Kidney epithelial cell (primary cell): ENCODE results near the gene SDS. TPM values are rescaled to one million over a fixed set of nuclear protein-coding genes. Genes with fewer than 3 reads are reported as not detected.

Experiments
- DNase-seq: peaks from one replicate; pipeline ENCODE4 v3.0.0-alpha.2; 2010; ENCODE audit warnings: low read depth
- H3K27me3 ChIP-seq: 2 replicates; pipeline ENCODE4 v1.6.0; 2011; ENCODE audit warnings: low read length; ENCODE audit not compliant: control insufficient read depth, insufficient read depth
- H3K36me3 ChIP-seq: 2 replicates; pipeline ENCODE4 v1.5.1; 2011; ENCODE audit warnings: low read length; ENCODE audit not compliant: control insufficient read depth, insufficient read depth
- H3K4me3 ChIP-seq: 2 replicates; pipeline ENCODE4 v1.5.1; 2011; ENCODE audit warnings: low read depth, mild to moderate bottlenecking, control low read depth, low read length
- total RNA-seq: library from RNA; depleted of rRNA; stranded (reverse); fragments of >200 nt; gene quantifications from 2 replicates; pipeline ENCODE4 v1.2.3, GENCODE V29; 2015
- TF ChIP-seq, protein P1 (sequence below): IDR thresholded peaks from 2 replicates; pipeline ENCODE4 v1.5.1; 2011; ENCODE audit warnings: mild to moderate bottlenecking, moderate library complexity, low read length, control low read depth, inconsistent platforms; ENCODE audit not compliant: insufficient read depth, poor library complexity, severe bottlenecking

Gene SDS
- total RNA-seq, 1 donor from 2014 or later = not detected

DNA sequence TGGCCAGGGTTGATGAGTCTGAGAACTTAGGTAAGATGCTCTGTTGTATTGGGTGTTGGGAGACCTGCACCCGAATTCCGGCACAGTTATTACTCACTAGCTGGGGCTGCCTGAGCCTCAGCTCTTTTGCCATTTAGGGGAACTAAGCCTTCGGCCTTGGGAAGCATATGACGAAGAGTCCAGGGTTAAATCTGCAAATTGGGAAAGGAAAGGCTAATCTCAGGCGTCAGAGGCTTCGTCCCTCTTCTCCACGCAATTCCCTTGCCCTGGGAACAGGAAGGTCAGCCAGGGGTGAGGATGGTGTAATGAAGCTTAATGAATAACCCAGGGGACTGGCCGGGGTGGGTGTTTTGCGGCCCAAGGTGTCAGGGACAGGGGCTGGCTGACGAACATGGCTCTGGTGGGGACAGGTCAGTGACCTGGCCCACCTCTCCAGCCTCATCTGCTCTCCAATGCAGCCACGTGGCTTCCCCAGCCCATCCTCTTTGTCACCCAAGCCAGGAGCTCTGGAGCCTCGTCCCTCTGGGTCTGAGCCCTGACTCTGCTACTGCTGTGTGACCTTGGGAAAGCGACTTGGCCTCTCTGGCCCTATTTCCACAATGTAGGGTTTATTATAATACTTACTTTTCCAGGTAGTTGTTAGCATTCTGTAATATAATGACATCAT lies 14.7 kb upstream of the SDS start:
- Histone ChIP-seq H3K36me3 (no peaks in the 10 kb centered on the region), H3K27me3 (no peaks in the 10 kb centered on the region), H3K4me3 (no peak overlapping the region)
- no peak for DNase-seq
- TF ChIP-seq, protein P1, sequence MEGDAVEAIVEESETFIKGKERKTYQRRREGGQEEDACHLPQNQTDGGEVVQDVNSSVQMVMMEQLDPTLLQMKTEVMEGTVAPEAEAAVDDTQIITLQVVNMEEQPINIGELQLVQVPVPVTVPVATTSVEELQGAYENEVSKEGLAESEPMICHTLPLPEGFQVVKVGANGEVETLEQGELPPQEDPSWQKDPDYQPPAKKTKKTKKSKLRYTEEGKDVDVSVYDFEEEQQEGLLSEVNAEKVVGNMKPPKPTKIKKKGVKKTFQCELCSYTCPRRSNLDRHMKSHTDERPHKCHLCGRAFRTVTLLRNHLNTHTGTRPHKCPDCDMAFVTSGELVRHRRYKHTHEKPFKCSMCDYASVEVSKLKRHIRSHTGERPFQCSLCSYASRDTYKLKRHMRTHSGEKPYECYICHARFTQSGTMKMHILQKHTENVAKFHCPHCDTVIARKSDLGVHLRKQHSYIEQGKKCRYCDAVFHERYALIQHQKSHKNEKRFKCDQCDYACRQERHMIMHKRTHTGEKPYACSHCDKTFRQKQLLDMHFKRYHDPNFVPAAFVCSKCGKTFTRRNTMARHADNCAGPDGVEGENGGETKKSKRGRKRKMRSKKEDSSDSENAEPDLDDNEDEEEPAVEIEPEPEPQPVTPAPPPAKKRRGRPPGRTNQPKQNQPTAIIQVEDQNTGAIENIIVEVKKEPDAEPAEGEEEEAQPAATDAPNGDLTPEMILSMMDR = no peak

DNA sequence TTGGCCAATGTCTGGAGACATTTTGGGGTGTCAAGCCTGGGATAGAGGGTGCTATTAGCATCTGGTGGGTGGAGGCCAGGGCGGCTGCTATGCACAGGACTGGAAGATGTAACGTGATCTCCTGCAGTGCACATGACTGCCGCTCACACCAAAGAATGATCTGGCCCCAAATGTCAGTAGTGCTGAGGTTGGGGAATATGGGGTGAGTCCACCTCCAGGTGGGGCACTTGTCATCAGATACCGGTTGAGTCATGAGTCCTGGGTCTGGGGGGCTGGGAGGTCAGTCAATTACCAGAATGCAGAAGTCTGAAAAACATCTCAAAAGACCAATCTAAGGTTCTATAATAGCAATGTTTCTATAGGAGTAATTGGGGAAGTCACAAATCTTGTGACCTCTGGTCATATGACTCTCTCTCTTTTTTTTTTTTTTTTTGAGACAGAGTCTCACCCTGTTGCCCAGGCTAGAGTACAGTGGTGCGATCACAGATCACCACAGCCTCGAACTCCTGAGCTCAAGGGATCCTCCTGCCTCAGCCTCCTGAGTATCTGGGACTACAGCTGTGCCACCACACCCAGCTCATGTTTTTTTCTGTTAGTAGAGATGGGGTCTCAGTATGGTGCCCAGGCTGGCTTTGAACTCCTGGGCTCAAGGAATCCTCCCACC lies 12.5 kb upstream of the SDS start:
- no peak for DNase-seq
- TF ChIP-seq, protein P1 = no peak
- H3K4me3 ChIP-seq = no peak overlapping the region
- no peaks in the 10 kb centered on the region for H3K36me3 ChIP-seq
- H3K27me3 ChIP-seq = no peaks in the 10 kb centered on the region

GRCh38 chr12:113414519-113415038 lies 10.9 kb upstream of the SDS start:
- DNase-seq = no peak
- H3K4me3 ChIP-seq = no peak overlapping the region
- H3K27me3 ChIP-seq = peaks cover 4% of the 10 kb centered on the region
- TF ChIP-seq, protein P1 = no peak
- no peaks in the 10 kb centered on the region for H3K36me3 ChIP-seq

DNA sequence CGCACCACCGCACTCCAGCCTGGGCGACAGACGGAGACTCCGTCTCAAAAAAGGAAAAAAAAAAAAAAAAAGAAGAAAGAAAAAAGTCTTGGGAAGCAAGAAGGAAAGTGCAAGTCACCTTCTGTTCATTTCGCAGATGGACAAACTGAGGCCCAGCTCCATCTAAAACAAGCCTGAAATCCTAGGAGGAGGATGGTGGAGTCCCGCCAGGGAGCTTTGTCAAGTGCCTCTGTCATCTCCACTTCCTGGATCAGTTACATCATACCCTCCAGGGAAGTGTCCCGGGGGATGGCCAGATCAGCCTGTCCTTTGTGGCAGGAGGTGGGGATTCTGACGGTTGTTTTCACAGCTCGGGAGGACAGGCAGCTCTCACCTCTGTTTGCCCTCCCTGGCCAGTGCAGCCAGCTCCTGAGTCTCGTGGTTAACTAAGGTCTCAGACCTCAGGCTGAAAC lies 9.8 kb upstream of the SDS start:
- H3K27me3 ChIP-seq = peaks cover 4% of the 10 kb centered on the region
- TF ChIP-seq, protein P1 = no peak
- no peak for DNase-seq
- no peaks in the 10 kb centered on the region for H3K36me3 ChIP-seq
- H3K4me3 ChIP-seq = no peak overlapping the region

DNA sequence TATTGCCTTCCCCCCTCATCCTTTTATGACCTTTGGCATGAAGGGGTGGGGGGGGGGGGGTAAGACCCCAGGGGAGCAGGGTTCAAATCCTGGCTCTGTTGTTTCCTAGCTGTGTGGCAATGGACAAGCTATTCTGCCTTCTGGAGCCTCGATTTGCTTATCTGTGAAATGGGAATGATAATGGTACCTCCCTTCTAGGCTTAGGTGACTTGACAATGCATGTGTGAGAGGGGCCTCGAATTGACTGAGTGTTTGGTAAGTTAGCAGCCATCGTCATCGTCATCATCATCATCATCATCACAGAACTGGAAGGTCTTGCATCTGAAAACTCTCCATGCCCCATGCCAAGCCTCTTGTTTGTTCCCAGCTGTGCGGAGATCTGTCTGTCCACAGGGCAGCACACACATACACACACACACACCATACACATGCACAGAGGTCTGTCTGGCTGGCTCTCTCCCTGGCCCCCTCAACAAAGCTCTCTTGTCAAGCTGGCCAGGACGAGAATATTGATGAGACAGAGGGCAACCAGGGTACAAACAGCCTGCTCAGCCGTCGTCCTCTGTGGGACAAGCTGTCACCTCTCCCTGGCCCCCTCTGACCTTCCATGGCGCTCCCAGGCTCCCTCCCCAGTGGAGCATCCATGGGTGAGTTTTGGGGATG lies 5.9 kb upstream of the SDS start:
- Histone ChIP-seq H3K27me3 (peaks cover 4% of the 10 kb centered on the region), H3K4me3 (no peak overlapping the region), H3K36me3 (no peaks in the 10 kb centered on the region)
- DNase-seq = no peak
- TF ChIP-seq, protein P1 = no peak
